Natural killer cell (primary cell): ENCODE data around the gene POMGNT1. TPM values are rescaled to one million over a fixed set of nuclear protein-coding genes. Genes with fewer than 3 reads are reported as not detected.

Experiments used
- ATAC-seq, 3 donors: fragments of 150-1000 bp in 2 of 3; fragments of 200-7000 bp in 1 of 3; cut with Tn5 transposase; 1 replicate in 1 of 3; 2 replicates in 2 of 3; pipeline ENCODE4 v1.10.0; 2021; ENCODE audit warnings: mild to moderate bottlenecking in 2 of 3, moderate library complexity in 2 of 3
- DNase-seq, 2 donors: peaks; one replicate each; pipeline versions ENCODE4 v3.0.0 to v3.0.0-alpha.2; 2013 to 2021; ENCODE audit warnings: mixed read lengths in 1 of 2
- H3K27ac ChIP-seq: one replicate; pipeline ENCODE4 v1.5.1; 2013; ENCODE audit warnings: mild to moderate bottlenecking, low read length
- H3K27me3 ChIP-seq: one replicate; pipeline ENCODE4 v1.6.1; 2013; ENCODE audit warnings: low read length; ENCODE audit not compliant: control insufficient read depth, insufficient read depth
- H3K36me3 ChIP-seq: one replicate; pipeline ENCODE4 v1.6.1; 2013; ENCODE audit warnings: low read length; ENCODE audit not compliant: control insufficient read depth, insufficient read depth
- H3K4me1 ChIP-seq: one replicate; pipeline ENCODE4 v1.6.1; 2013; ENCODE audit warnings: low read length; ENCODE audit not compliant: control insufficient read depth, insufficient read depth
- H3K4me3 ChIP-seq: one replicate; pipeline ENCODE4 v1.5.1; 2013; ENCODE audit warnings: low read length
- H3K9me3 ChIP-seq: one replicate; pipeline ENCODE4 v1.6.1; 2013; ENCODE audit warnings: low read length; ENCODE audit not compliant: control insufficient read depth, insufficient read depth
- H3K27ac Mint-ChIP-seq, 2 donors: one replicate each; pipeline ENCODE4 v1.8.0; 2022; ENCODE audit warnings: mild to moderate bottlenecking in 2 of 2, mixed read lengths in 2 of 2, moderate library complexity in 1 of 2
- H3K27me3 Mint-ChIP-seq, 2 donors: one replicate each; pipeline ENCODE4 v1.8.0; 2022; ENCODE audit warnings: low read depth in 2 of 2, mixed read lengths in 2 of 2
- H3K36me3 Mint-ChIP-seq: one replicate; pipeline ENCODE4 v1.8.0; 2022; ENCODE audit warnings: mixed read lengths
- H3K4me1 Mint-ChIP-seq, 2 donors: one replicate each; pipeline ENCODE4 v1.8.0; 2022; ENCODE audit warnings: mixed read lengths in 2 of 2
- H3K4me3 Mint-ChIP-seq: one replicate; pipeline ENCODE4 v1.8.0; 2022; ENCODE audit warnings: mild to moderate bottlenecking, moderate library complexity, mixed read lengths
- H3K9me3 Mint-ChIP-seq, 2 donors: one replicate each; pipeline ENCODE4 v1.8.0; 2022; ENCODE audit warnings: mixed read lengths in 2 of 2
- WGBS: methylation state at CpG from one replicate; pipeline ENCODE4 v1.1.7; 2013; ENCODE audit warnings: missing lambda C conversion rate; ENCODE audit not compliant: insufficient coverage; 5-methylcytosine and 5-hydroxymethylcytosine counted together
- intact Hi-C: fragments of 100-400 bp; cut with micrococcal nuclease; formaldehyde crosslinking; loops from one replicate; pipeline ENCODE4 v1.14.2; 2022
- total RNA-seq, 4 donors: library from RNA; stranded (reverse); fragments of 120-200 nt in 1 of 4; gene quantifications; one replicate each; pipeline versions ENCODE4 v1.2.3 to v1.2.4, GENCODE V29; 2013 to 2022
- TF ChIP-seq, protein P1 (sequence below): fragments of 200-600 bp; IDR thresholded peaks from one replicate; pipeline ENCODE4 v1.8.0; 2022; ENCODE audit warnings: antibody characterized with exemption

POMGNT1 gene
- total RNA-seq, 3 donors from 2014 or later (not counting 1 experiment from before 2014, with no cell fraction given), result 35.8 to 51.3 (median 47.0) TPM

DNA sequence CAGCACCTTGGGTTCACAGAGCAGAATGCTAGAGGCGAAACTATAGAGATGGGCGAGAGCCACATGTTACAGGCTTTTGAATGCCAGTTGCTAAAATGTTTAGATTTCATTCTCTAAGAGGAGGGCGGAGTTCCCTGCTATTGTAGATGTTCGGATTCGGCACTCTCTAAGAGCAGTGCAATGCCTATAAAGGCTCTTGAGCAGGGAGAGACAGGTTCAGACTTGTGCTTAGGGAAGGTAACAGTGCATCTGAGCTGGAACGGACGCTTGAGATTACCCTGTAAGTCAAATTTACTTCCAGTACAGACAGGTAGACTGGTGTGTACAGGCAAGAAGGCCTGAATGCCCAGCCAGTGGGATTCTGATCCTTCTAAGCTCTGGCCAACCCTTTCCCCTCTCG is 20.2 kb upstream of the POMGNT1 start:
- Histone ChIP-seq H3K9me3 (no peaks in the 10 kb centered on the region), H3K27me3 (no peaks in the 10 kb centered on the region), H3K36me3 (no peaks in the 10 kb centered on the region), H3K27ac (no peak overlapping the region), H3K4me1 (peaks cover under 1% of the 10 kb centered on the region), H3K4me3 (no peak overlapping the region)
- H3K4me3 Mint-ChIP-seq, result no peak overlapping the region
- no peak overlapping the region for H3K27ac Mint-ChIP-seq
- no peaks in the 10 kb centered on the region for H3K9me3 Mint-ChIP-seq
- 95% methylated on average over 8 of the region's 8 CpGs for WGBS
- H3K27me3 Mint-ChIP-seq, result no peaks in the 10 kb centered on the region
- no peaks in the 10 kb centered on the region for H3K36me3 Mint-ChIP-seq
- ATAC-seq (no peak), DNase-seq (no peak)
- TF ChIP-seq, protein P1, sequence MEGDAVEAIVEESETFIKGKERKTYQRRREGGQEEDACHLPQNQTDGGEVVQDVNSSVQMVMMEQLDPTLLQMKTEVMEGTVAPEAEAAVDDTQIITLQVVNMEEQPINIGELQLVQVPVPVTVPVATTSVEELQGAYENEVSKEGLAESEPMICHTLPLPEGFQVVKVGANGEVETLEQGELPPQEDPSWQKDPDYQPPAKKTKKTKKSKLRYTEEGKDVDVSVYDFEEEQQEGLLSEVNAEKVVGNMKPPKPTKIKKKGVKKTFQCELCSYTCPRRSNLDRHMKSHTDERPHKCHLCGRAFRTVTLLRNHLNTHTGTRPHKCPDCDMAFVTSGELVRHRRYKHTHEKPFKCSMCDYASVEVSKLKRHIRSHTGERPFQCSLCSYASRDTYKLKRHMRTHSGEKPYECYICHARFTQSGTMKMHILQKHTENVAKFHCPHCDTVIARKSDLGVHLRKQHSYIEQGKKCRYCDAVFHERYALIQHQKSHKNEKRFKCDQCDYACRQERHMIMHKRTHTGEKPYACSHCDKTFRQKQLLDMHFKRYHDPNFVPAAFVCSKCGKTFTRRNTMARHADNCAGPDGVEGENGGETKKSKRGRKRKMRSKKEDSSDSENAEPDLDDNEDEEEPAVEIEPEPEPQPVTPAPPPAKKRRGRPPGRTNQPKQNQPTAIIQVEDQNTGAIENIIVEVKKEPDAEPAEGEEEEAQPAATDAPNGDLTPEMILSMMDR, result no peak
- intact Hi-C loops, result no loop called here
- peaks cover 0 to 1% of the 10 kb centered on the region in 2 donors for H3K4me1 Mint-ChIP-seq

DNA sequence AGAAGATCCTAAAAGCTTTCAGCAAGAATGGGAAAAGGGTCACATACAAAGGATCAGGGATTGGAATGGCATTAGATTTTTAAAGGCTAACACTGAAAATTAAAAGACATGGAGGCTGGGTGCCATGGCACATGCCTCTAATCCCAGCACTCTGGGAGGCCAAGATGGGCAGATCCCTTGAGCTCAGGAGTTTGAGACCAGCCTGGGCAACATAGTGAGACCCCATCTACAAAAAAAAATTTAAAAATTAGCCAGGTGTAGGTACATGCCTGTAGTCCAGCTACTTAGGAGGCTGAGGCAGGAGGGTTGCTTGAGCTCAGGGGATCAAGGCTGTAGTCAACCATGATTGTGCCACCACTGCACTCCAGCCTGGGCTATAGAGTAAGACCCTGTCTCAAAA is 17.3 kb upstream of the POMGNT1 start:
- no peak overlapping the region for H3K27ac Mint-ChIP-seq
- TF ChIP-seq, protein P1, result no peak
- H3K4me3 Mint-ChIP-seq, result no peak overlapping the region
- intact Hi-C loops, result no loop called here
- H3K27me3 Mint-ChIP-seq, result no peaks in the 10 kb centered on the region
- no peaks in the 10 kb centered on the region for H3K36me3 Mint-ChIP-seq
- no peaks in the 10 kb centered on the region for H3K27me3 ChIP-seq
- H3K9me3 Mint-ChIP-seq, result no peaks in the 10 kb centered on the region
- H3K9me3 ChIP-seq, result no peaks in the 10 kb centered on the region
- H3K27ac ChIP-seq, result no peak overlapping the region
- H3K4me1 Mint-ChIP-seq, result no peaks in the 10 kb centered on the region
- H3K4me1 ChIP-seq, result no peaks in the 10 kb centered on the region
- H3K36me3 ChIP-seq, result no peaks in the 10 kb centered on the region
- no peak for ATAC-seq
- no peak overlapping the region for H3K4me3 ChIP-seq
- DNase-seq, result no peak

DNA sequence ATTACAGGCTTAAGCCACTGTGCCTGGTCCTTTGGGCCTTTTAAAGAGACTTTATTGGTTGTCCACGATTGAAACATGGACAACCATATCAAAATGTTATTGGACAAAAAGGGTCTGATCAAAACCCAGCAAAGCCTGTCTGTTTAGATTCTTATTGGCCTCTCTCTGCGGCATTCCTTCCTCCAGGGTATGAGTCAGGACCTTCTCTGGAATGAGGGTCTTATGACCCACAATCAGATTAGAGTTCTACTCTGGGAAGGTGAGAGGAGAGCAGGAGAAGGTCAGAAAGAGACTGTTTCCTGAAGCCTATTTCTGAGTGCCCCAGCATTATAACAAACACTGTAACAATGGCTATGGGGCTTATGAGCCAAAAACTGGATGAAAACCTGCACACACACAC is 12.8 kb upstream of the POMGNT1 start:
- Mint-ChIP-seq H3K4me1 (no peaks in the 10 kb centered on the region), H3K27ac (no peak overlapping the region), H3K4me3 (no peak overlapping the region), H3K36me3 (no peaks in the 10 kb centered on the region), H3K27me3 (no peaks in the 10 kb centered on the region), H3K9me3 (no peaks in the 10 kb centered on the region)
- no peak overlapping the region for H3K27ac ChIP-seq
- H3K27me3 ChIP-seq, result no peaks in the 10 kb centered on the region
- no peaks in the 10 kb centered on the region for H3K4me1 ChIP-seq
- ATAC-seq (no peak), DNase-seq (no peak)
- no peaks in the 10 kb centered on the region for H3K9me3 ChIP-seq
- intact Hi-C loops, result no loop called here
- H3K36me3 ChIP-seq, result no peaks in the 10 kb centered on the region
- TF ChIP-seq, protein P1, result no peak
- H3K4me3 ChIP-seq, result no peak overlapping the region
- 88% methylated on average over 2 of the region's 2 CpGs for whole genome bisulfite sequencing

DNA sequence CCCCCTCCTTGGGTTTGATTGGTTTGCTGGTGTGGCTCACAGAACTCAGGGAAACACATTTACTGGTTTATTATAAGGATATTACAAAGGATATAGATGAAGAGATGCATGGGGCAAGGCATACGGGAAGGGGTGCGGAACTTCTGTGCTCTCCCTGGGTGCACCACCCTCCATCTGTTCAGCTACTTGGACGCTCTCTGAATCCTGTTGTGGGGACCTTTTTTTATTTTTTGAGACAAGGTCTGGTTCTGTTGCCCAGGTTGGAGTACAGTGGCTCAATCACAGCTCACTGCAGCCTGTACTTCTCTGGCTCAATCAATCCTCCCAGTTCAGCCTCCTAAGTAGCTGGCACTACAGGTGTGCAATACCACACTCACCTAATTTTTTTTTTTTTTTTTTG is 12.3 kb upstream of the POMGNT1 start:
- H3K4me3 ChIP-seq, result no peak overlapping the region
- peak in 1 of 3 donors; percentile 10 for ATAC-seq
- H3K4me1 ChIP-seq, result no peaks in the 10 kb centered on the region
- WGBS, result 95% methylated on average over 3 of the region's 3 CpGs
- DNase-seq, result no peak
- no peak overlapping the region for H3K27ac Mint-ChIP-seq
- no peaks in the 10 kb centered on the region for H3K36me3 Mint-ChIP-seq
- intact Hi-C loops, result no loop called here
- H3K4me1 Mint-ChIP-seq, result no peaks in the 10 kb centered on the region
- TF ChIP-seq, protein P1, result no peak
- H3K27me3 ChIP-seq, result no peaks in the 10 kb centered on the region
- H3K4me3 Mint-ChIP-seq, result no peak overlapping the region
- no peaks in the 10 kb centered on the region for H3K9me3 Mint-ChIP-seq
- no peaks in the 10 kb centered on the region for H3K9me3 ChIP-seq
- H3K27me3 Mint-ChIP-seq, result no peaks in the 10 kb centered on the region
- H3K27ac ChIP-seq, result no peak overlapping the region
- H3K36me3 ChIP-seq, result no peaks in the 10 kb centered on the region
